ENCODE results near the gene P4HB.

The P4HB gene

GRCh38 chr17:81867170-81867990, 7.0 kb upstream of the P4HB start:
- DNase-seq = no peak

GRCh38 chr17:81866440-81867169, 6.3 kb upstream of the P4HB start:
- no peak for DNase-seq

- DNase-seq = no peak
Observed at GRCh38 chr17:81865733-81866439, 5.6 kb upstream of the P4HB start.

GRCh38 chr17:81865358-81865732, 5.0 kb upstream of the P4HB start:
- DNase-seq = no peak

GRCh38 chr17:81863833-81864768, 3.8 kb upstream of the P4HB start:
- no peak for DNase-seq

GRCh38 chr17:81863123-81863675, 2.9 kb upstream of the P4HB start:
- no peak for DNase-seq

- DNase-seq = peak; percentile 99
Observed at GRCh38 chr17:81860756-81861568, 627 bp upstream of the P4HB start.

GRCh38 chr17:81858967-81859905, 1.1 kb downstream of the P4HB start:
- DNase-seq = no peak

- no peak for DNase-seq
Observed at GRCh38 chr17:81858170-81858966, 2.0 kb downstream of the P4HB start.

GRCh38 chr17:81854974-81855774, 5.2 kb downstream of the P4HB start:
- no peak for DNase-seq

GRCh38 chr17:81852237-81852636, 8.1 kb downstream of the P4HB start:
- no peak for DNase-seq

GRCh38 chr17:81851423-81851822, 8.9 kb downstream of the P4HB start:
- DNase-seq = no peak

- no peak for DNase-seq
Observed at GRCh38 chr17:81849457-81849856, 10.9 kb downstream of the P4HB start.

GRCh38 chr17:81846743-81847689, 13.3 kb downstream of the P4HB start:
- DNase-seq = no peak

GRCh38 chr17:81845881-81846742, 14.2 kb downstream of the P4HB start:
- DNase-seq = no peak

- DNase-seq = no peak
Observed at GRCh38 chr17:81845361-81845760, 15.0 kb downstream of the P4HB start.

Data from effector CD8-positive, alpha-beta T cell (primary cell).